Transverse colon (tissue), 4 donors: Measurements from ENCODE around the gene KCTD16.

ENCODE experiments used
- CTCF ChIP-seq, 5 experiments: fragments of 200-600 bp in 3 of 5; fragments of 450-650 bp in 2 of 5; sonication (generic) in 3 of 5; IDR thresholded peaks; 1 replicate in 2 of 5; 2 replicates in 3 of 5; pipeline ENCODE4 v1.5.1; 2016 to 2017; ENCODE audit warnings: antibody characterized with exemption in 5 of 5, inconsistent platforms in 3 of 5, mild to moderate bottlenecking in 2 of 5, moderate library complexity in 1 of 5
- POLR2AphosphoS5 ChIP-seq, 3 donors: sonication (generic); formaldehyde crosslinking; IDR thresholded peaks; one replicate each; pipeline ENCODE4 v1.6.1; 2016; ENCODE audit warnings: antibody characterized with exemption in 3 of 3

- TF ChIP-seq POLR2AphosphoS5 (IDR thresholded peaks at IDR 0.05), result no peak
- TF ChIP-seq CTCF (IDR thresholded peaks at IDR 0.05), result no peak
These were observed 165.7 kb downstream of the KCTD16 start for GRCh38 chr5:144336191-144336961.
